Gastroesophageal sphincter (tissue), 3 donors: ENCODE data around the gene IRGC.

ENCODE experiments used
- POLR2A ChIP-seq, 2 donors: fragments of 450-650 bp; IDR thresholded peaks; one replicate each; pipeline ENCODE4 v1.6.1; 2017; ENCODE audit warnings: antibody characterized with exemption in 2 of 2, mild to moderate bottlenecking in 2 of 2, moderate library complexity in 1 of 2
- TF ChIP-seq, protein P1 (sequence below), 4 experiments: fragments of 200-600 bp in 2 of 4; fragments of 450-650 bp in 2 of 4; sonication (generic) in 1 of 4; IDR thresholded peaks; one replicate each; pipeline ENCODE4 v1.5.1; 2017 to 2019; ENCODE audit warnings: antibody characterized with exemption in 4 of 4, mild to moderate bottlenecking in 2 of 4, moderate library complexity in 2 of 4

DNA sequence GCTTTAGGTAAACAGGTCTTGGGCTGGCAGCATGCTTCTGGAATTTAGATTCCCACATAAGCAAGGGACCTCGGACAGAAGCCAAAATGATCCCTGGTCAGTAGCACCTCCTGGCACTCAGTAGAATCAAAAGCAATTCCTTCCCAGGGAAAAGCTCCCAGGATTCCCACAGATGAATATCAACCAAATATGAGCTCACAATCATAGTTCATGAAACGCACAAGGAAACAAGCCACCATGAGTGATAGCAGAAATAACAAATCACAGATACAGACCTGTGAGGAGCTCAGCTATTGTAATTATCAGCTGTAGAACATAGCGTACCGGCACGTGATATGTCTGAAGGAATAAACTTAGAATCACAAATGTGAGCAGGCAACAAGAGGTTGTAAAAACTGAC, 24.1 kb upstream of the IRGC start:
- TF ChIP-seq, protein P1, sequence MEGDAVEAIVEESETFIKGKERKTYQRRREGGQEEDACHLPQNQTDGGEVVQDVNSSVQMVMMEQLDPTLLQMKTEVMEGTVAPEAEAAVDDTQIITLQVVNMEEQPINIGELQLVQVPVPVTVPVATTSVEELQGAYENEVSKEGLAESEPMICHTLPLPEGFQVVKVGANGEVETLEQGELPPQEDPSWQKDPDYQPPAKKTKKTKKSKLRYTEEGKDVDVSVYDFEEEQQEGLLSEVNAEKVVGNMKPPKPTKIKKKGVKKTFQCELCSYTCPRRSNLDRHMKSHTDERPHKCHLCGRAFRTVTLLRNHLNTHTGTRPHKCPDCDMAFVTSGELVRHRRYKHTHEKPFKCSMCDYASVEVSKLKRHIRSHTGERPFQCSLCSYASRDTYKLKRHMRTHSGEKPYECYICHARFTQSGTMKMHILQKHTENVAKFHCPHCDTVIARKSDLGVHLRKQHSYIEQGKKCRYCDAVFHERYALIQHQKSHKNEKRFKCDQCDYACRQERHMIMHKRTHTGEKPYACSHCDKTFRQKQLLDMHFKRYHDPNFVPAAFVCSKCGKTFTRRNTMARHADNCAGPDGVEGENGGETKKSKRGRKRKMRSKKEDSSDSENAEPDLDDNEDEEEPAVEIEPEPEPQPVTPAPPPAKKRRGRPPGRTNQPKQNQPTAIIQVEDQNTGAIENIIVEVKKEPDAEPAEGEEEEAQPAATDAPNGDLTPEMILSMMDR (IDR thresholded peaks at IDR 0.05), result no peak
- TF ChIP-seq POLR2A (IDR thresholded peaks at IDR 0.05), result no peak
